OCI-LY3 (cell line): ENCODE measurements around the gene HPCAL1.

Source experiments
- H2AFZ ChIP-seq: fragments of 200-600, 300-600 bp; shearing (Covaris generic); 2 replicates; pipeline ENCODE4 v1.6.0; 2014; ENCODE audit warnings: antibody characterized with exemption, low read depth, low read length
- H3K27ac ChIP-seq: fragments of 200-600, 300-600 bp; sonication (generic); 2 replicates; pipeline ENCODE4 v1.5.1; 2014; ENCODE audit warnings: mild to moderate bottlenecking, low read length, moderate library complexity, mixed read lengths
- H3K27me3 ChIP-seq: fragments of 200-600, 300-600 bp; sonication (generic); 2 replicates; pipeline ENCODE4 v1.6.1; 2014; ENCODE audit warnings: low read depth, low read length, mixed read lengths
- H3K36me3 ChIP-seq: fragments of 200-600, 300-600 bp; sonication (generic); replicated peaks from 2 replicates; pipeline ENCODE3; 2014; ENCODE audit warnings: low read depth, low read length, mixed read lengths
- H3K4me1 ChIP-seq: fragments of 300-600, 200-600 bp; sonication (generic); 2 replicates; pipeline ENCODE4 v1.6.1; 2014; ENCODE audit warnings: low read length, mixed read lengths
- H3K4me2 ChIP-seq: fragments of 200-600, 300-600 bp; sonication (generic); 2 replicates; pipeline ENCODE4 v1.6.1; 2014; ENCODE audit warnings: low read length, mixed read lengths
- H3K4me3 ChIP-seq: fragments of 300-600, 200-600 bp; sonication (generic); 2 replicates; pipeline ENCODE4 v1.5.1; 2014; ENCODE audit warnings: antibody characterized with exemption, mild to moderate bottlenecking, low read length, moderate library complexity
- H3K79me2 ChIP-seq: fragments of 300-600, 200-600 bp; shearing (Covaris generic); 2 replicates; pipeline ENCODE4 v1.6.1; 2014; ENCODE audit warnings: mild to moderate bottlenecking, low read length, mixed read lengths
- H3K9ac ChIP-seq: fragments of 300-600, 200-600 bp; shearing (Covaris generic); 2 replicates; pipeline ENCODE4 v1.6.0; 2014; ENCODE audit warnings: mild to moderate bottlenecking, low read length, moderate library complexity
- H3K9me3 ChIP-seq: fragments of 200-600, 300-600 bp; shearing (Covaris generic); 2 replicates; pipeline ENCODE4 v1.6.1; 2014; ENCODE audit warnings: low read length, mixed read lengths; ENCODE audit not compliant: insufficient read depth
- H4K20me1 ChIP-seq: fragments of 200-600, 300-600 bp; sonication (generic); 2 replicates; pipeline ENCODE4 v1.6.1; 2016; ENCODE audit warnings: low read length, mixed read lengths; ENCODE audit not compliant: insufficient read depth
- EZH2phosphoT487 ChIP-seq: fragments of 200-600 bp; shearing (Covaris generic); IDR thresholded peaks from 2 replicates; pipeline ENCODE4 v1.6.1; 2018; ENCODE audit warnings: antibody characterized with exemption, mixed run types, low read depth
- TF ChIP-seq, protein P1 (sequence below): fragments of 200-600, 300-600 bp; sonication (generic); IDR thresholded peaks from 2 replicates; pipeline ENCODE4 v1.5.1; 2014; ENCODE audit warnings: antibody characterized with exemption, low read length, low read depth

HPCAL1 gene

DNA sequence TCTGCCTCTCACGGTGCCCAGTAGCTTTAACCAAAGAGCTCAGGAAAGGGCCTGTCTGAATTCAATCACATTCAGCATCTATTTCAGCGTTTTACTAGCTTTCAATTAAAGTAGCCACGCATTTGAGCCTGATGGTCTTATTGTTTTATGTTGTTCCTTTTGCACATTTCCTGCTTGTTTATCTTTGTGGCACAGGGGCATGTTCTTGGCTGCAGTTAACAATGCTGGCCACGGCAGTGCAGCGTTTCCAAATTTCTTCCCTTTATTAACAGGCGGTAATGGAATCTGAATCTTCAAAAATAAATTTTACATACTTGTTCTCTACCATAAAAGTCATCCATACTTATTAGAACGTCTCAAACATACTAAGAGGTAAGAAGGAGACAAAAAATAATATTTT lies 46.2 kb downstream of the HPCAL1 start:
- TF ChIP-seq EZH2phosphoT487, result no peak
- TF ChIP-seq, protein P1, sequence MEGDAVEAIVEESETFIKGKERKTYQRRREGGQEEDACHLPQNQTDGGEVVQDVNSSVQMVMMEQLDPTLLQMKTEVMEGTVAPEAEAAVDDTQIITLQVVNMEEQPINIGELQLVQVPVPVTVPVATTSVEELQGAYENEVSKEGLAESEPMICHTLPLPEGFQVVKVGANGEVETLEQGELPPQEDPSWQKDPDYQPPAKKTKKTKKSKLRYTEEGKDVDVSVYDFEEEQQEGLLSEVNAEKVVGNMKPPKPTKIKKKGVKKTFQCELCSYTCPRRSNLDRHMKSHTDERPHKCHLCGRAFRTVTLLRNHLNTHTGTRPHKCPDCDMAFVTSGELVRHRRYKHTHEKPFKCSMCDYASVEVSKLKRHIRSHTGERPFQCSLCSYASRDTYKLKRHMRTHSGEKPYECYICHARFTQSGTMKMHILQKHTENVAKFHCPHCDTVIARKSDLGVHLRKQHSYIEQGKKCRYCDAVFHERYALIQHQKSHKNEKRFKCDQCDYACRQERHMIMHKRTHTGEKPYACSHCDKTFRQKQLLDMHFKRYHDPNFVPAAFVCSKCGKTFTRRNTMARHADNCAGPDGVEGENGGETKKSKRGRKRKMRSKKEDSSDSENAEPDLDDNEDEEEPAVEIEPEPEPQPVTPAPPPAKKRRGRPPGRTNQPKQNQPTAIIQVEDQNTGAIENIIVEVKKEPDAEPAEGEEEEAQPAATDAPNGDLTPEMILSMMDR, result no peak
- Histone ChIP-seq H4K20me1 (no peaks in the 10 kb centered on the region), H3K27ac (no peak overlapping the region), H2AFZ (no peak overlapping the region), H3K4me2 (no peak overlapping the region), H3K4me1 (peaks cover 18% of the 10 kb centered on the region), H3K36me3 (no peaks in the 10 kb centered on the region), H3K79me2 (no peaks in the 10 kb centered on the region), H3K9me3 (no peaks in the 10 kb centered on the region), H3K4me3 (no peak overlapping the region), H3K9ac (no peak overlapping the region), H3K27me3 (peaks cover 3% of the 10 kb centered on the region; the same call in 1 of the 2 replicates)

DNA sequence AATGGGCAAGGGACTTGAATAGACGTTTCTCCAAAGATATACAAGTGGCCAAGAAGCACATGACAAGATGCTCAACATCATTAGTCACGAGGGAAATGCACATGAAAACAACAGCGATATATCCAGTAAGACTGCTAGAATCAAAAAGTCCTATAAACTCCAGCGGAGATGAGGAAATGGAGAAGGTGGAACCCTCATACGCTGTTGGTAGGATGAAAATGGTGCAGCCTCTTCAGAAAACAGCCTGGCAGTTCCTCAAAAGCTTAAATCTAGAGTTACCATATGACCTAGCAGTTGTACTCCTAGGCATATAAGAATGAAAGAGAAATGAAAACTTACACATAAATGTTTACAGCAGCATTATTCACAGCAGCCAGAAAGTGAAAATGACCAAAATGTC lies 48.1 kb downstream of the HPCAL1 start:
- Histone ChIP-seq H3K4me3 (no peak overlapping the region), H3K4me1 (peaks cover 18% of the 10 kb centered on the region), H3K4me2 (peak overlapping the region; percentile 62), H3K36me3 (no peaks in the 10 kb centered on the region), H2AFZ (no peak overlapping the region), H3K27ac (no peak overlapping the region), H3K9ac (no peak overlapping the region), H3K9me3 (no peaks in the 10 kb centered on the region), H3K27me3 (no peaks in the 10 kb centered on the region), H3K79me2 (no peaks in the 10 kb centered on the region), H4K20me1 (no peaks in the 10 kb centered on the region)
- TF ChIP-seq, protein P1, result no peak
- no peak for TF ChIP-seq EZH2phosphoT487

DNA sequence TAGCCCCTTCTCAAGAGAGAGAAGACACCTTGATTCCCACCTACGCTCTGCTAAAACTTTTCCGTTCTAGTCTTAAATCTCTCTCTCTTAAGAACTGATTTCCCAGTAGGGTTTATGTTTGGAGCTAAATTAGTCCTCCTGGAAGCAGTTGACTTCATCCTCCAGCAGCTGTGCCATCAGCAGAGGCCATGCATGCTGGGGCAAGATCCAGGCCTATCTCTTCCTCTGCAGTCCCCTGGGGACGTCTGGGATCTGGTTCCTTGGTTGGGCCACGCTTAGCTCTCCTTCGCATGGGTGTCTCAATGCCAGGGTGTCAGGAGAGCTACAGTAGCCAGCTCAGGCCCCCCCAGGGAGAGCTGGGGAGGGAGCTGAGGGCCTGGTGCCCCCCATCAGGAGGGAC lies 49.7 kb downstream of the HPCAL1 start:
- H3K27me3 ChIP-seq, result no peaks in the 10 kb centered on the region
- H3K4me3 ChIP-seq, result no peak overlapping the region
- H3K27ac ChIP-seq, result no peak overlapping the region
- H3K4me2 ChIP-seq, result no peak overlapping the region
- no peak overlapping the region for H2AFZ ChIP-seq
- H3K4me1 ChIP-seq, result peaks cover 18% of the 10 kb centered on the region
- no peak overlapping the region for H3K9ac ChIP-seq
- H3K79me2 ChIP-seq, result no peaks in the 10 kb centered on the region
- no peaks in the 10 kb centered on the region for H4K20me1 ChIP-seq
- no peaks in the 10 kb centered on the region for H3K9me3 ChIP-seq
- H3K36me3 ChIP-seq, result no peaks in the 10 kb centered on the region
- TF ChIP-seq EZH2phosphoT487, result no peak
- TF ChIP-seq, protein P1, result no peak

DNA sequence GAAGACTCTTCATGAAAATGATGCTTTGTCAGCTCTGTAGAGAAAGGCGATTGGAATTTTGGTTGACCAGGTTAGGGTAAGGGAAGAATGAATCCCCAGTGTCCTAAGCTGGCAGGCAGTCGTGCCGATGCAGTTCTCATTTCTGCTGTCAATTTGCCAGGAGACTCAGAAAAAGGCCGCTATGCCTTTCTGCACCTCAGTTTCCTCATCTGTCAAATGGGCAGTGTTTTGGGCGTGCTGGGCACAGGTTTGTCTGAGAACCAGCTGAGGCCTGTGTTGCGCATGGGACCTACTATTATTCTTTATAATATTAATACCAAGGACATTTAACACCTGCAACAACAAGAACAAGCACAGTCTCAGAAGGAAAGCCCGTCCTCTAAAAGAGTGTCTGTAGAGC lies 50.3 kb downstream of the HPCAL1 start:
- no peaks in the 10 kb centered on the region for H3K9me3 ChIP-seq
- H3K79me2 ChIP-seq, result no peaks in the 10 kb centered on the region
- H2AFZ ChIP-seq, result no peak overlapping the region
- H4K20me1 ChIP-seq, result no peaks in the 10 kb centered on the region
- no peaks in the 10 kb centered on the region for H3K27me3 ChIP-seq
- no peak overlapping the region for H3K4me3 ChIP-seq
- H3K36me3 ChIP-seq, result no peaks in the 10 kb centered on the region
- TF ChIP-seq, protein P1, result no peak
- TF ChIP-seq EZH2phosphoT487, result no peak
- peaks cover 18% of the 10 kb centered on the region for H3K4me1 ChIP-seq
- no peak overlapping the region for H3K9ac ChIP-seq
- H3K27ac ChIP-seq, result no peak overlapping the region
- no peak overlapping the region for H3K4me2 ChIP-seq
